AG04449 (cell line): Measurements from ENCODE around the gene BMPR2.
"Not testable (repeated sequence)": the region's sequence is repeated elsewhere in the genome, so short reads cannot be mapped to it uniquely, and the experiment has no call there.

ENCODE experiments used
- CTCF ChIA-PET: fragments of 350-600 bp; formaldehyde crosslinking; extraction: SDS; loops from one replicate; lab custom pipeline; 2021; ENCODE audit warnings: antibody characterized with exemption; lab: Yijun Ruan, JAX
- POLR2A ChIA-PET: fragments of 400-600, 350-600 bp; formaldehyde crosslinking; extraction: SDS; loops from one replicate; lab custom pipeline; 2020; ENCODE audit warnings: antibody characterized with exemption, inconsistent platforms; lab: Yijun Ruan, JAX
- DNase-seq: peaks from one replicate; pipeline ENCODE4 v3.0.0-alpha.2; 2010; ENCODE audit warnings: low read depth, low spot score
- H3K4me3 ChIP-seq: 2 replicates; pipeline ENCODE4 v1.5.1; 2011; ENCODE audit warnings: low read depth, mild to moderate bottlenecking, control low read depth, low read length
- CTCF ChIP-seq: IDR thresholded peaks from one replicate; pipeline ENCODE4 v1.5.1; 2011; ENCODE audit warnings: mild to moderate bottlenecking, moderate library complexity, low read length, control low read depth, inconsistent platforms; ENCODE audit not compliant: insufficient read depth; ENCODE audit errors: missing control alignments

The BMPR2 gene

GRCh38 chr2:202542142-202542541, 166.0 kb downstream of the BMPR2 start:
- H3K4me3 ChIP-seq: no peak overlapping the region
- DNase-seq: no peak
- POLR2A ChIA-PET: no interaction called here
- CTCF ChIA-PET: no interaction called here
- TF ChIP-seq CTCF: no peak

GRCh38 chr2:202545523-202545922, 169.4 kb downstream of the BMPR2 start:
- no peak overlapping the region for H3K4me3 ChIP-seq
- CTCF ChIA-PET: interaction anchor here (1.3 kb wide), 1 partner anchor 267 kb away, joined by 3 read pairs; no protein-coding TSS in a partner anchor
- DNase-seq: no peak
- POLR2A ChIA-PET: no interaction called here
- no peak for TF ChIP-seq CTCF

- DNase-seq: no peak
- H3K4me3 ChIP-seq: no peak overlapping the region
- no peak for TF ChIP-seq CTCF
- POLR2A ChIA-PET: no interaction called here
- CTCF ChIA-PET: no interaction called here
These were observed 169.8 kb downstream of the BMPR2 start for GRCh38 chr2:202545931-202546330.

GRCh38 chr2:202546499-202547141, 170.5 kb downstream of the BMPR2 start:
- H3K4me3 ChIP-seq, DNase-seq, POLR2A ChIA-PET, CTCF ChIA-PET: not testable (repeated sequence)

- ChIA-PET CTCF (no interaction called here), POLR2A (no interaction called here)
- no peak for TF ChIP-seq CTCF
- H3K4me3 ChIP-seq: no peak overlapping the region
- DNase-seq: no peak
These were observed 172.1 kb downstream of the BMPR2 start for GRCh38 chr2:202548240-202548639.

GRCh38 chr2:202551000-202551399, 174.9 kb downstream of the BMPR2 start:
- POLR2A ChIA-PET: interaction anchor here (0.7 kb wide), 1 partner anchor 16 kb away, joined by 3 read pairs; no protein-coding TSS in a partner anchor
- H3K4me3 ChIP-seq, DNase-seq, CTCF ChIA-PET: not testable (repeated sequence)

GRCh38 chr2:202555356-202555755, 179.2 kb downstream of the BMPR2 start:
- POLR2A ChIA-PET: no interaction called here
- CTCF ChIA-PET: no interaction called here
- TF ChIP-seq CTCF: no peak

More at GRCh38 chr2:202555356-202555755, 179.2 kb downstream of the BMPR2 start:
- H3K4me3 ChIP-seq: no peak overlapping the region
- no peak for DNase-seq
